Measurements from ENCODE around the gene SUGCT.
"Not testable (repeated sequence)": the region's sequence is repeated elsewhere in the genome, so short reads cannot be mapped to it uniquely, and the experiment has no call there.

Gene SUGCT

DNA sequence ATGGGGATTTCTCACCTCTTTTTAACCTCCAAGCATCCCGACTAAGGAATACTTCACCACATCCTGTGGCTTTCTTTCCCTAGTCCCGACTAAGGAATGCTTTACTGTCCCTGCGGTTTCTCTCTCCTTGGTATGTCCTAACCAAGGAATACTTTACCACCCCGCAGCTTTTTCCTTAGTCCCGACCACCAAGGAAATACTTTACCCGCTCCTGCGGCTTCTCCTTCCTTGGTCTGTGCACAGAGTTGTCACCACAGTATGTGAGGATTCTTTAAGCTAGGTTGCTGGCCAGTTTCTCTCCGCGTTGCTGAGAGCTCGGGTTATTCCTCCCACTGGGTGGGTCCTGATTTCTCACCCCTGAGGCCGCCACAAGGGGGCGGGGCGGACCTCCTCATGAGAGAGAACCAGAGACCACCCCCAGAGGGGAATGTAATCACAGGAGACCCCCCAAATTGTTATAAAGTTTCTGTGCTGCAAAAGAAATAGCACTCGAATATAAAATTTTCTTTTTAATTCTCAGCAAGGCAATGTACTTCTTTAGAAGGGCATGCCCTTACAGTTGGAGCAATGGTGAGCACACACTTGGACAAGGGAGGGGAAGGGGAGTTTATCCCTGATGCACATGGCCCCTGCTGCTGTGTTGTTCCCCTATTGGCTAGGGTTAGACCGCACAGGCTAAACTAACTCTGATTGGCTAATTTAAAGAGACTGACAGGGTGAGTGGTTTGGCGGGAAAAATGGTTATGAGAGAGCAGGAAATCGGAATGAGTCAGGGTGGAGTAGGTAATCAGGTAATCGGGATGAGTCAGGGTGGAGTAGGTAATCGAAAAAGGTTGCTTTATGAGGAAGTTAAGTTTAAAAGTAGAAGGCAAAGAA, 12.8 kb downstream of the SUGCT start:
- Histone ChIP-seq H2AFZ (ENCODE audit: low read length) (no peak overlapping the region), H3K4me3 (ENCODE audit: low read length) (no peak overlapping the region), H3K79me2 (ENCODE audit: low read length) (no peaks in the 10 kb centered on the region), H3F3A (ENCODE audit: insufficient read depth, low read length) (no peaks in the 10 kb centered on the region), H3K4me2 (ENCODE audit: low read depth, low read length) (no peak overlapping the region), H4K20me1 (ENCODE audit: insufficient read depth, low read length) (no peaks in the 10 kb centered on the region), H3K4me1 (ENCODE audit: low read length) (no peaks in the 10 kb centered on the region), H3K27ac (ENCODE audit: low read length) (no peak overlapping the region), H3K9me3 (replicated peaks; ENCODE audit: insufficient read depth, low read length) (no peaks in the 10 kb centered on the region), H3K36me3 (replicated peaks; ENCODE audit: insufficient read depth, low read length) (no peaks in the 10 kb centered on the region), H3K9ac (ENCODE audit: low read length) (no peak overlapping the region), H3K27me3 (replicated peaks; ENCODE audit: insufficient read depth, low read length) (no peaks in the 10 kb centered on the region), H3K9me2 (replicated peaks; ENCODE audit: insufficient read depth, low read length) (no peaks in the 10 kb centered on the region)
- TF ChIP-seq, protein P1, sequence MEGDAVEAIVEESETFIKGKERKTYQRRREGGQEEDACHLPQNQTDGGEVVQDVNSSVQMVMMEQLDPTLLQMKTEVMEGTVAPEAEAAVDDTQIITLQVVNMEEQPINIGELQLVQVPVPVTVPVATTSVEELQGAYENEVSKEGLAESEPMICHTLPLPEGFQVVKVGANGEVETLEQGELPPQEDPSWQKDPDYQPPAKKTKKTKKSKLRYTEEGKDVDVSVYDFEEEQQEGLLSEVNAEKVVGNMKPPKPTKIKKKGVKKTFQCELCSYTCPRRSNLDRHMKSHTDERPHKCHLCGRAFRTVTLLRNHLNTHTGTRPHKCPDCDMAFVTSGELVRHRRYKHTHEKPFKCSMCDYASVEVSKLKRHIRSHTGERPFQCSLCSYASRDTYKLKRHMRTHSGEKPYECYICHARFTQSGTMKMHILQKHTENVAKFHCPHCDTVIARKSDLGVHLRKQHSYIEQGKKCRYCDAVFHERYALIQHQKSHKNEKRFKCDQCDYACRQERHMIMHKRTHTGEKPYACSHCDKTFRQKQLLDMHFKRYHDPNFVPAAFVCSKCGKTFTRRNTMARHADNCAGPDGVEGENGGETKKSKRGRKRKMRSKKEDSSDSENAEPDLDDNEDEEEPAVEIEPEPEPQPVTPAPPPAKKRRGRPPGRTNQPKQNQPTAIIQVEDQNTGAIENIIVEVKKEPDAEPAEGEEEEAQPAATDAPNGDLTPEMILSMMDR (IDR thresholded peaks at IDR 0.05; ENCODE audit: low read length), result no peak
- TF ChIP-seq EZH2 (optimal IDR thresholded peaks at IDR 0.05; ENCODE audit: low read depth, low read length), result no peak
- TF ChIP-seq EZH2phosphoT487 (IDR thresholded peaks at IDR 0.05; ENCODE audit: low read length), result no peak
- DNase-seq, result no peak

DNA sequence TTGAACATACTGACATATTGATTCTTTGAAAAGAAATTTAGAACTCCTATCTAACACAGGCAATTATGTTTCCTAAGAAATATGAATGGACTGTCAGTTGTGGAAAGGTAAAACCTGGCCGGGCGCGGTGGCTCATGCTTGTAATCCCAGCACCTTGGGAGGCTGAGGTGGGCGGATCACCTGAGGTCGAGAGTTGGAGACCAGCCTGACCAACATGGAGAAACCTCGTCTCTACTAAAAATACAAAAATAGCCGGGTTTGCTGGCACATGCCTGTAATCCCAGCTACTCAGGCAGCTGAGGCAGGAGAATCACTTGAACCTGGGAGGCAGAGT, 13.4 kb downstream of the SUGCT start:
- H3K4me3 ChIP-seq (ENCODE audit: low read length); H3K27me3 ChIP-seq (replicated peaks; ENCODE audit: insufficient read depth, low read length); H3F3A ChIP-seq (ENCODE audit: insufficient read depth, low read length); H3K9me2 ChIP-seq (replicated peaks; ENCODE audit: insufficient read depth, low read length); H3K9ac ChIP-seq (ENCODE audit: low read length); DNase-seq; H3K79me2 ChIP-seq (ENCODE audit: low read length); H4K20me1 ChIP-seq (ENCODE audit: insufficient read depth, low read length); H3K4me2 ChIP-seq (ENCODE audit: low read depth, low read length); H3K36me3 ChIP-seq (replicated peaks; ENCODE audit: insufficient read depth, low read length); H3K27ac ChIP-seq (ENCODE audit: low read length); H3K9me3 ChIP-seq (replicated peaks; ENCODE audit: insufficient read depth, low read length); H2AFZ ChIP-seq (ENCODE audit: low read length); H3K4me1 ChIP-seq (ENCODE audit: low read length): not testable (repeated sequence)

DNA sequence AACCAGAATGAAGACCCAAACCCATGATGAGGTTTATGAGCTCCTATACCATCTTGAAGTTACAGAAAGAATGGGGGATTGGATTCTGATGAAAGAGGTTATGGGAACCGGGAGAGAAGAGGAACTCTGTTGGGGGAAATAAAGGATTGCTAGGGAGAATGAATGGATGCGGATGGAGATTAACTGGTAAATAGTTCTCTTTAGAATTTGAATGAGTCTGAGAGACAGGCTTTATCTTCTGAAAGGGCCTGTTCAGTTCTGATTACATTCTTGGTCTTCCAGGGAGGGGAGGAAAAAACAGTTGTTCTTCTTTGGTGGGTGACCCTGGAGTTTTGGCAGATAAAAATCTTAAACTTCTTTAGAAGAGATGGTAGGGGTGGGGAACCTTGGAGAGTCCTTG, 13.9 kb downstream of the SUGCT start:
- Histone ChIP-seq H2AFZ (ENCODE audit: low read length) (no peak overlapping the region), H4K20me1 (ENCODE audit: insufficient read depth, low read length) (no peaks in the 10 kb centered on the region), H3K36me3 (replicated peaks; ENCODE audit: insufficient read depth, low read length) (no peaks in the 10 kb centered on the region), H3F3A (ENCODE audit: insufficient read depth, low read length) (no peaks in the 10 kb centered on the region), H3K79me2 (ENCODE audit: low read length) (no peaks in the 10 kb centered on the region), H3K4me2 (ENCODE audit: low read depth, low read length) (no peak overlapping the region), H3K9ac (ENCODE audit: low read length) (no peak overlapping the region), H3K27me3 (replicated peaks; ENCODE audit: insufficient read depth, low read length) (no peaks in the 10 kb centered on the region), H3K9me2 (replicated peaks; ENCODE audit: insufficient read depth, low read length) (no peaks in the 10 kb centered on the region), H3K9me3 (replicated peaks; ENCODE audit: insufficient read depth, low read length) (no peaks in the 10 kb centered on the region), H3K4me1 (ENCODE audit: low read length) (no peaks in the 10 kb centered on the region), H3K4me3 (ENCODE audit: low read length) (no peak overlapping the region), H3K27ac (ENCODE audit: low read length) (no peak overlapping the region)
- TF ChIP-seq EZH2 (optimal IDR thresholded peaks at IDR 0.05; ENCODE audit: low read depth, low read length), result no peak
- no peak for DNase-seq

DNA sequence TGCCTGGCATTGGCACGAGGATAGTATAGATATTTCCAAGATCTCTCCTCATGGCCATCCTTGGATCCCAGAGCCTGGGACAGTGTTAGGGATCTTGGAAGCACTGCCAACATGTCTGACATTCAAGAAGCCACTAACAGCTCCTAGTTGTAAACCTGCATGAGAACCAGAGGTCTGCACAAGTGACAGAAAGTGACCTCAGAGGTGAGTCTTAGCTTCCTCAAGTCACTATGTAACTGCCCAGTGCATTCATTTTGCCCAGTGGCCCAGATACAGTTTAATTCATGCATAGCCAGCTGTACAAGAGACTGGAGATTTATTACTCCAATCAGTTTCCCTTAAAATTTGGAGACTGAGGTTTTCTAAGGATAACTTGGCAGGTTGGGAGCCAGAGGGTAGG, 16.7 kb downstream of the SUGCT start:
- H3K79me2 ChIP-seq (ENCODE audit: low read length), result no peaks in the 10 kb centered on the region
- H3K36me3 ChIP-seq (replicated peaks; ENCODE audit: insufficient read depth, low read length), result no peaks in the 10 kb centered on the region
- DNase-seq, result no peak
- no peaks in the 10 kb centered on the region for H3K27me3 ChIP-seq (replicated peaks; ENCODE audit: insufficient read depth, low read length)
- no peak overlapping the region for H3K4me3 ChIP-seq (ENCODE audit: low read length)
- TF ChIP-seq, protein P1 (IDR thresholded peaks at IDR 0.05; ENCODE audit: low read length), result no peak
- no peak for TF ChIP-seq EZH2 (optimal IDR thresholded peaks at IDR 0.05; ENCODE audit: low read depth, low read length)
- TF ChIP-seq EZH2phosphoT487 (IDR thresholded peaks at IDR 0.05; ENCODE audit: low read length), result no peak
- H3K4me1 ChIP-seq (ENCODE audit: low read length), result no peaks in the 10 kb centered on the region
- no peak overlapping the region for H3K4me2 ChIP-seq (ENCODE audit: low read depth, low read length)
- H3K9me2 ChIP-seq (replicated peaks; ENCODE audit: insufficient read depth, low read length), result no peaks in the 10 kb centered on the region
- H3K9me3 ChIP-seq (replicated peaks; ENCODE audit: insufficient read depth, low read length), result no peaks in the 10 kb centered on the region
- no peaks in the 10 kb centered on the region for H4K20me1 ChIP-seq (ENCODE audit: insufficient read depth, low read length)
- no peak overlapping the region for H3K9ac ChIP-seq (ENCODE audit: low read length)
- no peak overlapping the region for H2AFZ ChIP-seq (ENCODE audit: low read length)
- H3K27ac ChIP-seq (ENCODE audit: low read length), result no peak overlapping the region
- H3F3A ChIP-seq (ENCODE audit: insufficient read depth, low read length), result no peaks in the 10 kb centered on the region
